Gastroesophageal sphincter (tissue), 4 donors: ENCODE measurements around the gene TRIM17. TPM values are rescaled to one million over a fixed set of nuclear protein-coding genes. Genes with fewer than 3 reads are reported as not detected.

Experiments used
- ATAC-seq: fragments of 150-250 bp; one replicate; pipeline ENCODE4 v1.9.1; 2016; ENCODE audit warnings: mild to moderate bottlenecking, moderate library complexity
- H3K27ac ChIP-seq, 4 donors: fragments of 200-600 bp; sonication (generic) in 3 of 4; 1 replicate in 3 of 4; 2 replicates in 1 of 4; pipeline ENCODE4 v1.5.1; 2016 to 2019
- H3K27me3 ChIP-seq: fragments of 200-600 bp; sonication (generic); one replicate; pipeline ENCODE4 v1.5.1; 2019
- H3K36me3 ChIP-seq, 2 donors: fragments of 200-600 bp; sonication (generic); one replicate each; pipeline ENCODE4 v1.5.1; 2019; ENCODE audit warnings: control low read depth in 1 of 2
- H3K4me1 ChIP-seq, 3 donors: fragments of 200-600 bp; sonication (generic); 1 replicate in 2 of 3; 2 replicates in 1 of 3; pipeline ENCODE4 v1.5.1; 2016 to 2019; ENCODE audit warnings: control low read depth in 2 of 3
- H3K4me3 ChIP-seq, 2 donors: fragments of 200-600 bp; sonication (generic); one replicate each; pipeline ENCODE4 v1.5.1; 2019; ENCODE audit warnings: mild to moderate bottlenecking in 1 of 2, moderate library complexity in 1 of 2
- H3K9me3 ChIP-seq, 3 donors: fragments of 200-600 bp; sonication (generic); one replicate each; pipeline ENCODE4 v1.5.1; 2017 to 2019; ENCODE audit warnings: control low read depth in 2 of 3
- CTCF ChIP-seq, 4 experiments: fragments of 200-600 bp in 2 of 4; fragments of 450-650 bp in 2 of 4; sonication (generic) in 1 of 4; IDR thresholded peaks; one replicate each; pipeline ENCODE4 v1.5.1; 2017 to 2019; ENCODE audit warnings: antibody characterized with exemption in 4 of 4, mild to moderate bottlenecking in 2 of 4, moderate library complexity in 2 of 4
- EP300 ChIP-seq: sonication (generic); formaldehyde crosslinking; IDR thresholded peaks from one replicate; pipeline ENCODE4 v1.6.1; 2017; ENCODE audit warnings: antibody characterized with exemption, mild to moderate bottlenecking
- POLR2A ChIP-seq, 2 donors: fragments of 450-650 bp; IDR thresholded peaks; one replicate each; pipeline ENCODE4 v1.6.1; 2017; ENCODE audit warnings: antibody characterized with exemption in 2 of 2, mild to moderate bottlenecking in 2 of 2, moderate library complexity in 1 of 2
- POLR2AphosphoS5 ChIP-seq: sonication (generic); formaldehyde crosslinking; IDR thresholded peaks from one replicate; pipeline ENCODE4 v1.6.1; 2017; ENCODE audit warnings: antibody characterized with exemption
- WGBS, 2 donors: methylation state at CpG; one replicate each; pipeline ENCODE4 v1.1.5; 2018; ENCODE audit warnings: low coverage in 1 of 2; 5-methylcytosine and 5-hydroxymethylcytosine counted together
- total RNA-seq, 4 donors: library from RNA; depleted of rRNA; stranded (reverse); fragments of >200 nt; gene quantifications; one replicate each; pipeline ENCODE4 v1.1.0, GENCODE V29; 2016

The TRIM17 gene
- total RNA-seq, 4 donors from 2014 or later, result not detected

- H3K4me1 ChIP-seq, result peaks cover 0 to 33% (median 6%) of the 10 kb centered on the region in 3 donors
- peak; percentile 95 for ATAC-seq
- 0 to 1% methylated on average over 14 to 21 of the region's 74 CpGs for WGBS, 2 donors
- no peak for TF ChIP-seq EP300
- TF ChIP-seq POLR2AphosphoS5, result peak; percentile 51
- TF ChIP-seq POLR2A (IDR thresholded peaks at IDR 0.05), result peak in 1 of 2 donors; percentile 55
- TF ChIP-seq CTCF (IDR thresholded peaks at IDR 0.05), result peak in 3 of 4 experiments; percentile 2 to 30 (median 22)
- no peaks in the 10 kb centered on the region for H3K9me3 ChIP-seq
- H3K27me3 ChIP-seq, result peaks cover 89% of the 10 kb centered on the region
- no peaks in the 10 kb centered on the region for H3K36me3 ChIP-seq
- peak overlapping the region; percentile 31 to 55 for H3K4me3 ChIP-seq
- peak overlapping the region; percentile 22 to 85 (median 82) for H3K27ac ChIP-seq
These were observed 40.9 kb upstream of the TRIM17 start for GRCh38 chr1:228457396-228458176.

- Histone ChIP-seq H3K4me3 (peak overlapping the region; percentile 31 to 55), H3K36me3 (no peaks in the 10 kb centered on the region), H3K27ac (peak overlapping the region; percentile 6 to 85 (median 82)), H3K27me3 (peaks cover 83% of the 10 kb centered on the region), H3K4me1 (peaks cover 0 to 33% (median 6%) of the 10 kb centered on the region in 3 donors), H3K9me3 (no peaks in the 10 kb centered on the region)
- no peak for TF ChIP-seq POLR2A (IDR thresholded peaks at IDR 0.05)
- TF ChIP-seq POLR2AphosphoS5, result no peak
- TF ChIP-seq EP300, result no peak
- TF ChIP-seq CTCF (IDR thresholded peaks at IDR 0.05), result no peak
- no peak for ATAC-seq
- WGBS, 2 donors, result 5 to 16% methylated on average over 4 to 6 of the region's 13 CpGs
These were observed 40.3 kb upstream of the TRIM17 start for GRCh38 chr1:228457017-228457395.

GRCh38 chr1:228456252-228457016 is 39.8 kb upstream of the TRIM17 start:
- no peaks in the 10 kb centered on the region for H3K9me3 ChIP-seq
- no peak for ATAC-seq
- H3K4me3 ChIP-seq, result peak overlapping the region in 1 of 2 donors; percentile 55
- peaks cover 0 to 33% (median 6%) of the 10 kb centered on the region in 3 donors for H3K4me1 ChIP-seq
- no peaks in the 10 kb centered on the region for H3K36me3 ChIP-seq
- peak overlapping the region in 1 of 4 donors; percentile 85 for H3K27ac ChIP-seq
- H3K27me3 ChIP-seq, result peaks cover 77% of the 10 kb centered on the region
- TF ChIP-seq EP300 (no peak), POLR2A (IDR thresholded peaks at IDR 0.05) (no peak), POLR2AphosphoS5 (no peak), CTCF (IDR thresholded peaks at IDR 0.05) (no peak)
- 64 to 73% methylated on average over 5 to 6 of the region's 6 CpGs for WGBS, 2 donors

- H3K4me1 ChIP-seq, result peaks cover 0 to 33% (median 6%) of the 10 kb centered on the region in 3 donors
- no peak for ATAC-seq
- no peak overlapping the region for H3K27ac ChIP-seq
- no peaks in the 10 kb centered on the region for H3K36me3 ChIP-seq
- TF ChIP-seq POLR2A (IDR thresholded peaks at IDR 0.05) (no peak), CTCF (IDR thresholded peaks at IDR 0.05) (no peak), EP300 (no peak), POLR2AphosphoS5 (no peak)
- H3K27me3 ChIP-seq, result peaks cover 70% of the 10 kb centered on the region
- 63 to 71% methylated on average over 1 of the region's 1 CpG for WGBS, 2 donors
- H3K4me3 ChIP-seq, result no peak overlapping the region
- no peaks in the 10 kb centered on the region for H3K9me3 ChIP-seq
These were observed 39.1 kb upstream of the TRIM17 start for GRCh38 chr1:228455715-228456114.
